ENCODE measurements around the gene LPP.

DNA sequence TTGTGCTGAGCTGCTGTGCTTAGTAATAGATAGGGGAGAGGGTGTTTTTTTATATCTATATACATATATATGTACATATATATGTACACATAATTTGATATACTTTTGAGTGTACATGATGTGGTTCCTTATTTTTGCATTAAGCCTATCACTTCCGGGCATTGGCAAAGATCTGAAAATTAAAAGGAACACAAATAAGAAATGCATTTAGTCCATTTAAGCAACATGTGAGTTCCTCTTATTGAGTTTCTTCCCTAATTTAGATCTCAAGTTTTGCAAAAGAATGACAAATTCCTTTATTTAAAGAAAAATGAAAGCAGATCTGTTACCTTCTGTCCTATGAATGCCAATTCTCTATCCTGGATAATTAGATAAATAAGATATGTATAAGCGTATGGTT lies 435.1 kb downstream of the LPP start:
- TF ChIP-seq EZH2 (IDR thresholded peaks at IDR 0.05): no peak
- no peak for TF ChIP-seq POLR2AphosphoS5 (IDR thresholded peaks at IDR 0.05; ENCODE audit: borderline replicate concordance, low read depth, low read length)

Data from SK-N-MC (cell line).